AG04449 (cell line): ENCODE measurements around the gene TEX264.

Source experiments
- CTCF ChIA-PET: fragments of 350-600 bp; formaldehyde crosslinking; extraction: SDS; loops from one replicate; lab custom pipeline; 2021; ENCODE audit warnings: antibody characterized with exemption; lab: Yijun Ruan, JAX
- POLR2A ChIA-PET: fragments of 400-600, 350-600 bp; formaldehyde crosslinking; extraction: SDS; loops from one replicate; lab custom pipeline; 2020; ENCODE audit warnings: antibody characterized with exemption, inconsistent platforms; lab: Yijun Ruan, JAX
- DNase-seq: peaks from one replicate; pipeline ENCODE4 v3.0.0-alpha.2; 2010; ENCODE audit warnings: low read depth, low spot score
- H3K4me3 ChIP-seq: 2 replicates; pipeline ENCODE4 v1.5.1; 2011; ENCODE audit warnings: low read depth, mild to moderate bottlenecking, control low read depth, low read length
- CTCF ChIP-seq: IDR thresholded peaks from one replicate; pipeline ENCODE4 v1.5.1; 2011; ENCODE audit warnings: mild to moderate bottlenecking, moderate library complexity, low read length, control low read depth, inconsistent platforms; ENCODE audit not compliant: insufficient read depth; ENCODE audit errors: missing control alignments

The TEX264 gene

GRCh38 chr3:51747840-51748239, 76.8 kb downstream of the TEX264 start:
- no peak for DNase-seq
- POLR2A ChIA-PET: no interaction called here

GRCh38 chr3:51748327-51748726, 77.3 kb downstream of the TEX264 start:
- H3K4me3 ChIP-seq: no peak overlapping the region
- POLR2A ChIA-PET: no interaction called here
- no peak for TF ChIP-seq CTCF
- DNase-seq: no peak
- CTCF ChIA-PET: no interaction called here

More at GRCh38 chr3:51747840-51748239, 76.8 kb downstream of the TEX264 start:
- H3K4me3 ChIP-seq: no peak overlapping the region
- CTCF ChIA-PET: no interaction called here
- no peak for TF ChIP-seq CTCF

- no peak for DNase-seq
- no peak for TF ChIP-seq CTCF
- no peak overlapping the region for H3K4me3 ChIP-seq
- ChIA-PET CTCF (no interaction called here), POLR2A (no interaction called here)
Observed at GRCh38 chr3:51750878-51751277, 79.8 kb downstream of the TEX264 start.

GRCh38 chr3:51751287-51751686, 80.2 kb downstream of the TEX264 start:
- ChIA-PET CTCF (no interaction called here), POLR2A (no interaction called here)
- TF ChIP-seq CTCF: no peak
- DNase-seq: no peak
- H3K4me3 ChIP-seq: no peak overlapping the region
